Measurements from ENCODE around the gene MAP2K2. TPM values are rescaled to one million over a fixed set of nuclear protein-coding genes. Genes with fewer than 3 reads are reported as not detected.

The MAP2K2 gene
- total RNA-seq, 1 donor from 2014 or later = 155 TPM

DNA sequence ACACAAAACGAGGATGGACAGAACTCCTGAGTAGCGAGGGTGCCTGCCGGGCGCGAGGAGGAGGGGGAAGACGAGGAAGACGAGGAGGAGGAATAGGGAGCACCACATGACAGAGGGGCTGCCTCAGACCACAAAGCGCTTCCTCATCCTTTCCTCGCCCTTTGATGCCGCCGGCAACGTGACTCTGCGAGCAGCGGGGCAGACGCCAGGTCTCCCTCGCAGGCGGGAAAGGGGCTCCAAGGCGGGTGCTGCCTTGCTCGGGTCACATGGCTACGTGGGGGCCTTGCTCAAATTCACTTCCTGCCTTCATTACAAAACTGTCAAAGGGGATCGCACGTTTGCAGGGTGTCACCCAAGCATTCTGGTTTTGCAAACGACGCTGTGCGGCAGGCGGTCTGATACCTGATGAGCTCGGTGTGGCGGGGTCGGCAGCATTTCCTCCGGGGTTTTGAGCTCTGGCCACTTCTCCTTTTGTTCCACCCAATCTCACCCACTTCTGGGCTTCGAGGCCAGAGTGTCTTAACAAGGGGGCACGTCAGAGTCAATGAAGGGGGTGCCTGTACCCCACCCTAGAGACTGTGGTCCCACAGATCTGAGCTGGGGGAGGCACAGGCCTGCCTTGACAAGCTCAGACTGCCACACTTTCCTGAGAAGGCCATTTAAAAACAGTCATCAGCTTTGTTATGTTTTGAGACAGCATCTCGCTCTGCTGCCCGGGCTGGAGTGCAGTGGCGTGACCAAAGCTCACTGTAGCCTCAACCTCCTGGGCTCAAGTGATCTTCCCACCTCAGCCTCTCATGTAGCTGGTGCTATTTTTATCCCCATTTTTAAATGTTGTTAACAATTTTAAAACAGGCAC lies 14.9 kb downstream of the MAP2K2 start:
- Histone ChIP-seq H3K4me3 (no peak overlapping the region), H3K27me3 (no peaks in the 10 kb centered on the region), H3K4me1 (no peaks in the 10 kb centered on the region), H3K27ac (no peak overlapping the region), H3K9me3 (no peaks in the 10 kb centered on the region), H3K36me3 (peaks cover 60 to 82% of the 10 kb centered on the region in 2 donors)
- intact Hi-C loops (cut with DNase I) = no loop called here
- TF ChIP-seq, protein P1, sequence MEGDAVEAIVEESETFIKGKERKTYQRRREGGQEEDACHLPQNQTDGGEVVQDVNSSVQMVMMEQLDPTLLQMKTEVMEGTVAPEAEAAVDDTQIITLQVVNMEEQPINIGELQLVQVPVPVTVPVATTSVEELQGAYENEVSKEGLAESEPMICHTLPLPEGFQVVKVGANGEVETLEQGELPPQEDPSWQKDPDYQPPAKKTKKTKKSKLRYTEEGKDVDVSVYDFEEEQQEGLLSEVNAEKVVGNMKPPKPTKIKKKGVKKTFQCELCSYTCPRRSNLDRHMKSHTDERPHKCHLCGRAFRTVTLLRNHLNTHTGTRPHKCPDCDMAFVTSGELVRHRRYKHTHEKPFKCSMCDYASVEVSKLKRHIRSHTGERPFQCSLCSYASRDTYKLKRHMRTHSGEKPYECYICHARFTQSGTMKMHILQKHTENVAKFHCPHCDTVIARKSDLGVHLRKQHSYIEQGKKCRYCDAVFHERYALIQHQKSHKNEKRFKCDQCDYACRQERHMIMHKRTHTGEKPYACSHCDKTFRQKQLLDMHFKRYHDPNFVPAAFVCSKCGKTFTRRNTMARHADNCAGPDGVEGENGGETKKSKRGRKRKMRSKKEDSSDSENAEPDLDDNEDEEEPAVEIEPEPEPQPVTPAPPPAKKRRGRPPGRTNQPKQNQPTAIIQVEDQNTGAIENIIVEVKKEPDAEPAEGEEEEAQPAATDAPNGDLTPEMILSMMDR (IDR thresholded peaks at IDR 0.05) = no peak
- DNase-seq (ENCODE audit: low spot score in 2 of 2) = no peak

DNA sequence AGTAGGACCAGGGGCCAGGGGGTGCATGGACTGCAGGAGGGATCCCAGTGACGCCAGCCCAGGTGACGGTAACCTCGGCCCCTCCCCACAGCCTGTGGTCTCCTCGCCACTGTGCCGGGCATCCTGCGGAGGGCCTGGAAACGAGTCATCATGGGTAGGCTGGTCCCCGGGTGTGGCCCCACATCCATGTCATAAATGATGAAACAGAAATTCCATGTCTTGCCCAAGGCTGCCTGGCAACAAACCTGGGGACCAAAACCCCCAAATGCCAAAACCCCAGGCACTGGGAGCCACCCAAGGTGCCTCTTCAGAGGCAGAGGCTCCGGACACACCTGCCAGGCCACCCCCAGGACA lies 20.9 kb downstream of the MAP2K2 start:
- Histone ChIP-seq H3K27me3 (no peaks in the 10 kb centered on the region), H3K36me3 (peaks cover 53 to 74% of the 10 kb centered on the region in 2 donors), H3K4me3 (no peak overlapping the region), H3K9me3 (no peaks in the 10 kb centered on the region), H3K4me1 (no peaks in the 10 kb centered on the region), H3K27ac (no peak overlapping the region)
- DNase-seq (ENCODE audit: low spot score in 2 of 2) = no peak
- intact Hi-C loops (cut with DNase I) = no loop called here
- TF ChIP-seq, protein P1 (IDR thresholded peaks at IDR 0.05) = no peak

DNA sequence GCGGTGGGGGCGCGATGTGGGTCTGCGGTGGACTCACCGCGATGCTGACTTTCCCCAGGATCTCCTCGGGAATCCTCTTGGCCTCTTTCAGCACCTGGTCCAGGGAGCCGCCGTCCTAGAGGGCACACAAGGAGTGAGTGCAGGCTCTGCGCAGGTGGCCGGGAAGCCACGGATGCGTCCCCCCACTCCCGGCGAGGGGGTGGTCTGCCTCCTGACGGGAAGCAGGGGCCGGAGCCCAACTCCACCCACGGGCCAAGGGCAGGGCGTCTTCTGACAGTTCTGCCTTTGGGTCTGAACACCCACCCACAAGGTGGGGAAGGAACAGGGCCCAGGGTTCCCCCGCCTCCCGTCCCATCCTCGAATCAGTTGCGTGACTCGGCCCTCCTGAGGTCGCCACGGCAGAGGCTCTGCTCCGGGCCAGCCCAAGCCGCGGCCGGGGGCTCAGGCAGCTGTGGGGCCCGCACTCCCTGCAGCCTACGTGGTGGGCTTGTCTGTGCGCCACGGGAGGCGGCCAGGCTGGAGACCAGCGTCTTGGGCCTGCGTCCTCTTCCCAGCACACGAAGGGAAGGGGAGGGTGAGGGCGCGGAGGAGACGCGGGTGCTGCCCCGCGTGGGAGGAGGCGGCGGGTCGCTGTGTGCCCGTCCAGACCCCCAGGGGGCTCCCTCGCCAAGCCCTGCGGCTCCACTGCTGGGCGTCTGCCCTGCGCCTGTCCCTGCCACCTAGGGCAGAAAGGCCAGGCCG lies 21.4 kb downstream of the MAP2K2 start:
- TF ChIP-seq, protein P1 (IDR thresholded peaks at IDR 0.05) = no peak
- Histone ChIP-seq H3K4me1 (peaks cover 0 to 1% of the 10 kb centered on the region in 2 donors), H3K4me3 (no peak overlapping the region), H3K36me3 (peaks cover 53 to 69% of the 10 kb centered on the region in 2 donors), H3K27ac (no peak overlapping the region), H3K9me3 (no peaks in the 10 kb centered on the region), H3K27me3 (no peaks in the 10 kb centered on the region)
- intact Hi-C loops (cut with DNase I) = no loop called here
- no peak for DNase-seq (ENCODE audit: low spot score in 2 of 2)

DNA sequence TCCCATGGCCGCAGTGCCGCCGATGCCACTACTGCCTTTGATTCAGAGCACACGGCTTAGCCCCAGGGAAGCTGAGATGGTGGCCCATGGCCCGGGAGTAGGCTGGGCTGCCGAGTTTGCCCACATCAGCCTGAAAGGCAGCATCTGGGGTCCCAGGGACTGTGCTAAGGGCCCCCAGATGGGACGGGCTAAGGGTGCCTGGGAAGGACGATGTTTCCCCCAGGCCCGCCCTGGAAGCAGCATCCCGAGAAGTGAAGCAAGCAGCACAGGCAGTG lies 22.5 kb downstream of the MAP2K2 start:
- intact Hi-C loops (cut with DNase I) = no loop called here
- Histone ChIP-seq H3K4me1 (peaks cover 0 to 11% of the 10 kb centered on the region in 2 donors), H3K27me3 (no peaks in the 10 kb centered on the region), H3K9me3 (no peaks in the 10 kb centered on the region), H3K27ac (no peak overlapping the region), H3K36me3 (peaks cover 50 to 62% of the 10 kb centered on the region in 2 donors), H3K4me3 (no peak overlapping the region)
- TF ChIP-seq, protein P1 (IDR thresholded peaks at IDR 0.05) = no peak
- DNase-seq (ENCODE audit: low spot score in 2 of 2) = no peak

DNA sequence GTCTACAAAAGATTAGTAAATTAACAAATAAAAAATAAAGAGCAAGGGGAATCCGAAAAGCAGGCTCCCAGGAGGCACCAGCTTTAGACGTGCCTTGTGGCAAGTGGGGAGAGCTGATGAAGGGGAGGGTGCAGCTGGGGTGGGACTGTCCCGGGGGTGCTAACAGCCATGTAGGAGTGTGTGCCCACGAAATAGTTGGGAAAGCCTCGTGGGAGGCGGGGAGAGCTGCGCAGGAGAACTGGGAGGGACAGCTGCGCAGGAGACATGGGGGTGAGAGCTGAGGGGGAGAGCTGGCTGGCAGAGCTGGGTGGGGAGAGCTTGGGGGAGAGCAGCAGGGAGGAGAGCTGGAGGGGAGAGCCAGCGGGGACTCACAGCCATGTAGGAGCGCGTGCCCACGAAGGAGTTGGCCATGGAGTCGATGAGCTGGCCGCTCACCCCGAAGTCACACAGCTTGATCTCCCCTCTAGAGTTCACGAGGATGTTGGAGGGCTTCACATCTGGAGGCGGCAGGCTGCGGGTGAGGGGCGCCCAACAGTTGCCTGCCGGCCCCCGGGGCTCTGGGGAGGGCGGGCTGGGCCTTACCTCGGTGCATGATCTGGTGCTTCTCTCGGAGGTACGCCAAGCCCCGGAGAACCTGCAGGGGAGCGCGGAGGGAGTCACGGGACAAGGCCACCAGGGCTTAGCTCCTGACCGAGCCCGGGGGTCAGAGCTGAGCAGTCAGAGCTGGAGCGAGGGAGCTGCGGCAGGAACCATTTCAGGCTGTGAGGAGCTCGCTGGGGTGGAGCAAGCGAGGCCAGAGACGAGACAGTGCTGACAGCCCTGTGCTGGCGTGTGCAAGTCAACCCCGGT lies 23.1 kb downstream of the MAP2K2 start:
- peaks cover 45 to 57% of the 10 kb centered on the region in 2 donors for H3K36me3 ChIP-seq

More for the DNA sequence above, 23.1 kb downstream of the MAP2K2 start:
- TF ChIP-seq, protein P1 (IDR thresholded peaks at IDR 0.05) = no peak
- Histone ChIP-seq H3K27ac (no peak overlapping the region), H3K27me3 (no peaks in the 10 kb centered on the region), H3K9me3 (no peaks in the 10 kb centered on the region), H3K4me3 (no peak overlapping the region), H3K4me1 (peaks cover 0 to 13% of the 10 kb centered on the region in 2 donors)
- DNase-seq (ENCODE audit: low spot score in 2 of 2) = no peak
- intact Hi-C loops (cut with DNase I) = no loop called here
